ENCODE measurements around the gene DUSP3.

The DUSP3 gene

GRCh38 chr17:43768382-43768781 lies 10.4 kb downstream of the DUSP3 start:
- no peak for DNase-seq

- DNase-seq = no peak
Measured at GRCh38 chr17:43767713-43768059, 11.1 kb downstream of the DUSP3 start.

GRCh38 chr17:43767053-43767712 lies 11.6 kb downstream of the DUSP3 start:
- no peak for DNase-seq

- DNase-seq = peak; percentile 49
Measured at GRCh38 chr17:43766413-43767052, 12.2 kb downstream of the DUSP3 start.

- peak; percentile 89 for DNase-seq
Measured at GRCh38 chr17:43760254-43760852, 18.4 kb downstream of the DUSP3 start.

- no peak for DNase-seq
Measured at GRCh38 chr17:43759836-43760235, 18.9 kb downstream of the DUSP3 start.

- no peak for DNase-seq
Measured at GRCh38 chr17:43758497-43759174, 20.1 kb downstream of the DUSP3 start, which contains the start of gene SOST. Gene SOST (minus strand): TSS chr17:43758791. CDS start chr17:43758741, 50 bp downstream.

GRCh38 chr17:43758086-43758485 lies 20.7 kb downstream of the DUSP3 start:
- DNase-seq = no peak

- DNase-seq = no peak
Measured at GRCh38 chr17:43757171-43757660, 21.6 kb downstream of the DUSP3 start.

GRCh38 chr17:43756201-43756600 lies 22.6 kb downstream of the DUSP3 start:
- no peak for DNase-seq

- DNase-seq = no peak
Measured at GRCh38 chr17:43755389-43755875, 23.3 kb downstream of the DUSP3 start.

- no peak for DNase-seq
Measured at GRCh38 chr17:43754947-43755346, 23.8 kb downstream of the DUSP3 start.

GRCh38 chr17:43753493-43754129 lies 25.2 kb downstream of the DUSP3 start:
- DNase-seq = no peak

- no peak for DNase-seq
Measured at GRCh38 chr17:43750153-43750552, 28.6 kb downstream of the DUSP3 start.

GRCh38 chr17:43745541-43745940 lies 33.2 kb downstream of the DUSP3 start:
- DNase-seq = no peak

GRCh38 chr17:43741636-43742035 lies 37.1 kb downstream of the DUSP3 start:
- DNase-seq = no peak

- no peak for DNase-seq
Measured at GRCh38 chr17:43740541-43740940, 38.2 kb downstream of the DUSP3 start.

- no peak for DNase-seq
Measured at GRCh38 chr17:43737722-43738121, 41.1 kb downstream of the DUSP3 start.

- DNase-seq = no peak
Measured at GRCh38 chr17:43736389-43736788, 42.4 kb downstream of the DUSP3 start.

GRCh38 chr17:43734376-43734775 lies 44.4 kb downstream of the DUSP3 start:
- no peak for DNase-seq

GRCh38 chr17:43733956-43734355 lies 44.8 kb downstream of the DUSP3 start:
- DNase-seq = no peak

GRCh38 chr17:43732958-43733357 lies 45.8 kb downstream of the DUSP3 start:
- DNase-seq = no peak

- no peak for DNase-seq
Measured at GRCh38 chr17:43728081-43728480, 50.7 kb downstream of the DUSP3 start.

All from T-helper 9 cell (primary cell).